ENCODE measurements around the gene PDLIM1. TPM values are rescaled to one million over a fixed set of nuclear protein-coding genes. Genes with fewer than 3 reads are reported as not detected.

Gene PDLIM1
- total and polyA plus RNA-seq, 10 of the 15 experiments (the other 5 are each of a cell fraction or from before 2014, with no cell fraction given), result 95.7 to 714 (median 309) TPM

GRCh38 chr10:95325863-95326262 is 35.1 kb upstream of the PDLIM1 start:
- H3K27ac ChIP-seq (ENCODE audit: control insufficient read depth, insufficient read depth), result no peak overlapping the region
- no peak overlapping the region for H3K9ac ChIP-seq (ENCODE audit: control insufficient read depth, insufficient read depth, low read length)
- no peak overlapping the region for H2AFZ ChIP-seq (ENCODE audit: control insufficient read depth, low read depth, low read length)
- no peaks in the 10 kb centered on the region for H3K9me3 ChIP-seq (replicated peaks; ENCODE audit: control insufficient read depth, insufficient read depth, low read length)
- intact Hi-C loops (cut with micrococcal nuclease; ENCODE audit: unreplicated experiment), result no loop called here
- in situ Hi-C loops (cut with MboI), result no loop called here
- no peaks in the 10 kb centered on the region for H3K27me3 ChIP-seq (replicated peaks in 1 of 2; ENCODE audit: control insufficient read depth in 2 of 2, insufficient read depth in 2 of 2, low read length in 1 of 2)
- H3K79me2 ChIP-seq (ENCODE audit: control insufficient read depth, insufficient read depth, low read length), result no peaks in the 10 kb centered on the region
- BruUV-seq (replicated peaks), result no TSS peak
- SMC1A ChIA-PET (ENCODE audit: uncharacterized antibody, unreplicated experiment), result no interaction called here
- FAIRE-seq, result no peak
- POLR2A ChIA-PET, result no interaction called here
- CTCF ChIA-PET, result no interaction called here
- DNase-seq (ENCODE audit: low read depth, low spot score), result no peak
- H4K20me1 ChIP-seq (ENCODE audit: control insufficient read depth, insufficient read depth), result no peaks in the 10 kb centered on the region
- H3K36me3 ChIP-seq (ENCODE audit: control insufficient read depth in 2 of 2, insufficient read depth in 2 of 2, low read length in 1 of 2), result no peaks in the 10 kb centered on the region
- no peak overlapping the region for H3K4me3 ChIP-seq
- no peak overlapping the region for H3K4me2 ChIP-seq (ENCODE audit: control insufficient read depth, insufficient read depth)
- no peak for ATAC-seq
- RAD21 ChIA-PET (ENCODE audit: unreplicated experiment), result no interaction called here
- WGBS (ENCODE audit: insufficient coverage, insufficient replicate concordance, low lambda C conversion rate, missing lambda C conversion rate), result 55% methylated on average over 2 of the region's 2 CpGs
- no peaks in the 10 kb centered on the region for H3K4me1 ChIP-seq (ENCODE audit: control insufficient read depth, insufficient read depth, low read length)
- TF ChIP-seq BCLAF1 (IDR thresholded peaks at IDR 0.05) (no peak), CREM (IDR thresholded peaks at IDR 0.05; ENCODE audit: low read depth) (no peak), YY1 (IDR thresholded peaks at IDR 0.05; ENCODE audit: low read depth, low read length) (no peak), HDGF (IDR thresholded peaks at IDR 0.05) (no peak), ZNF592 (IDR thresholded peaks at IDR 0.05) (no peak), JUNB (IDR thresholded peaks at IDR 0.05) (no peak), CBX5 (IDR thresholded peaks at IDR 0.05; ENCODE audit: low read depth) (no peak), ZBTB11 (CRISPR knock-in tag; IDR thresholded peaks at IDR 0.05) (no peak), KDM1A (IDR thresholded peaks at IDR 0.05; ENCODE audit: borderline replicate concordance) (no peak), CHD1 (IDR thresholded peaks at IDR 0.05; ENCODE audit: low read depth, low read length) (no peak), RBBP5 (conservative IDR thresholded peaks at IDR 0.05) (no peak), BCL3 (IDR thresholded peaks at IDR 0.05; ENCODE audit: borderline replicate concordance, insufficient read depth, low read depth, low read length, poor library complexity, severe bottlenecking) (no peak), RUNX3 (IDR thresholded peaks at IDR 0.05; ENCODE audit: low read length) (no peak), PAX5 (IDR thresholded peaks at IDR 0.05; ENCODE audit: borderline replicate concordance, low read depth, low read length) (no peak), GABPA (IDR thresholded peaks at IDR 0.05; ENCODE audit: low read depth) (no peak)

Measured in GM12878 (cell line).